GM12878 (cell line): Measurements from ENCODE around the gene CD2AP. TPM values are rescaled to one million over a fixed set of nuclear protein-coding genes. Genes with fewer than 3 reads are reported as not detected.
A peak's percentile ranks its signal among the peaks of the same experiment; 100 is the strongest.

Experiments
- ATAC-seq: fragments of 200-7000 bp; cut with Tn5 transposase; 3 replicates; pipeline ENCODE4 v1.9.1; 2020; ENCODE audit warnings: mild to moderate bottlenecking, moderate library complexity
- BruUV-seq: library from RNA; stranded (reverse); fragments of 400-500 nt; replicated peaks from 2 replicates; lab custom pipeline; 2021; lab: Mats Ljungman, UMichigan
- CTCF ChIA-PET: fragments of 300-600 bp; sonication (Branson Sonifier 250); formaldehyde crosslinking; extraction: SDS; loops from one replicate; lab custom pipeline; 2021; ENCODE audit warnings: inconsistent platforms; lab: Yijun Ruan, JAX
- POLR2A ChIA-PET: fragments of 350-600 bp; formaldehyde crosslinking; extraction: SDS; loops from one replicate; lab custom pipeline; 2021; ENCODE audit warnings: inconsistent platforms; lab: Charles Lee
- RAD21 ChIA-PET: fragments of 300-600 bp; sonication (Branson Sonifier 250); formaldehyde crosslinking; loops from one replicate; lab custom pipeline; 2023; ENCODE audit warnings: antibody characterized with exemption; ENCODE audit not compliant: unreplicated experiment; lab: Charles Lee
- SMC1A ChIA-PET: fragments of 300-600 bp; sonication (Branson Sonifier 250); formaldehyde crosslinking; loops from one replicate; lab custom pipeline; 2023; ENCODE audit not compliant: unreplicated experiment, uncharacterized antibody; lab: Charles Lee
- DNase-seq: peaks from one replicate; pipeline ENCODE4 v3.0.0-alpha.2; 2011; ENCODE audit warnings: low read depth, low spot score
- FAIRE-seq: peaks from 3 replicates; lab custom pipeline; 2011; peaks lifted over from hg19 to GRCh38; lab: Jason Lieb, UNC
- H2AFZ ChIP-seq: 2 replicates; pipeline ENCODE4 v1.6.0; 2011; ENCODE audit warnings: low read depth, low read length, control low read depth; ENCODE audit not compliant: control insufficient read depth
- H3K27ac ChIP-seq: 2 replicates; pipeline ENCODE4 v1.5.1; 2011; ENCODE audit warnings: control low read depth; ENCODE audit not compliant: control insufficient read depth, insufficient read depth
- H3K27me3 ChIP-seq, 2 experiments: replicated peaks in 1 of 2; 2 replicates each; pipeline versions ENCODE4 v1.6.0 to v1.6.1; 2011; ENCODE audit warnings: low read length in 1 of 2; ENCODE audit not compliant: control insufficient read depth in 2 of 2, insufficient read depth in 2 of 2
- H3K36me3 ChIP-seq, 2 experiments: 2 replicates each; pipeline ENCODE4 v1.5.1; 2011; ENCODE audit warnings: low read length in 1 of 2; ENCODE audit not compliant: control insufficient read depth in 2 of 2, insufficient read depth in 2 of 2
- H3K4me1 ChIP-seq: 2 replicates; pipeline ENCODE4 v1.6.1; 2011; ENCODE audit warnings: mild to moderate bottlenecking, low read length, moderate library complexity, mixed read lengths; ENCODE audit not compliant: control insufficient read depth, insufficient read depth
- H3K4me2 ChIP-seq: 2 replicates; pipeline ENCODE4 v1.6.0; 2011; ENCODE audit warnings: control low read depth; ENCODE audit not compliant: control insufficient read depth, insufficient read depth
- H3K4me3 ChIP-seq: fragments of 200-600 bp; sonication (generic); 2 replicates; pipeline ENCODE4 v1.5.1; 2016
- H3K79me2 ChIP-seq: 2 replicates; pipeline ENCODE4 v1.6.0; 2011; ENCODE audit warnings: low read length; ENCODE audit not compliant: control insufficient read depth, insufficient read depth
- H3K9ac ChIP-seq: 2 replicates; pipeline ENCODE4 v1.8.0; 2011; ENCODE audit warnings: low read length, control low read depth, mixed read lengths; ENCODE audit not compliant: control insufficient read depth, insufficient read depth
- H3K9me3 ChIP-seq: replicated peaks from 3 replicates; pipeline ENCODE4 v1.5.1; 2011; ENCODE audit warnings: mild to moderate bottlenecking, low read length; ENCODE audit not compliant: control insufficient read depth, insufficient read depth
- H4K20me1 ChIP-seq: 2 replicates; pipeline ENCODE4 v1.6.0; 2011; ENCODE audit not compliant: control insufficient read depth, insufficient read depth
- ATF7 ChIP-seq: fragments of 450-650 bp; IDR thresholded peaks from 2 replicates; pipeline ENCODE4 v1.6.1; 2016; ENCODE audit warnings: low read depth, mild to moderate bottlenecking
- BACH1 ChIP-seq: fragments of 450-650 bp; IDR thresholded peaks from 2 replicates; pipeline ENCODE4 v1.6.1; 2017; ENCODE audit warnings: mild to moderate bottlenecking, borderline replicate concordance
- BRCA1 ChIP-seq: IDR thresholded peaks from 2 replicates; pipeline ENCODE4 v1.6.1; 2011; ENCODE audit warnings: low read depth, low read length, improper control_type of control experiment
- FOS ChIP-seq: IDR thresholded peaks from 3 replicates; pipeline ENCODE4 v1.6.1; 2011; ENCODE audit warnings: borderline replicate concordance; ENCODE audit not compliant: insufficient read length; ENCODE audit errors: extremely low read depth
- FOXM1 ChIP-seq: IDR thresholded peaks from 2 replicates; pipeline ENCODE4 v1.6.1; 2012; ENCODE audit warnings: low read depth, mild to moderate bottlenecking, inconsistent platforms, low read length, moderate library complexity
- MEF2A ChIP-seq: IDR thresholded peaks from 2 replicates; pipeline ENCODE4 v1.6.1; 2011; ENCODE audit warnings: low read depth, mild to moderate bottlenecking, low read length, moderate library complexity; ENCODE audit not compliant: insufficient read depth
- MEF2B ChIP-seq: fragments of 450-650 bp; IDR thresholded peaks from 2 replicates; pipeline ENCODE4 v1.6.1; 2018; ENCODE audit warnings: mild to moderate bottlenecking, moderate library complexity; ENCODE audit not compliant: partially characterized antibody, poor library complexity, severe bottlenecking
- RUNX3 ChIP-seq: IDR thresholded peaks from 2 replicates; pipeline ENCODE4 v1.6.1; 2012; ENCODE audit warnings: low read length, inconsistent platforms
- STAT1 ChIP-seq: fragments of 450-650 bp; conservative IDR thresholded peaks from 2 replicates; pipeline ENCODE4 v1.6.1; 2014; ENCODE audit warnings: antibody characterized with exemption, mild to moderate bottlenecking
- ZNF207 ChIP-seq: fragments of 450-650 bp; IDR thresholded peaks from 2 replicates; pipeline ENCODE4 v1.6.1; 2014; ENCODE audit warnings: antibody characterized with exemption, mild to moderate bottlenecking, borderline replicate concordance
- ZNF622 ChIP-seq: fragments of 450-650 bp; IDR thresholded peaks from 2 replicates; pipeline ENCODE4 v1.6.1; 2017; ENCODE audit warnings: mild to moderate bottlenecking, inconsistent platforms
- WGBS: methylation state at CpG from one replicate; pipeline ENCODE4 v1.1.6; 2016; ENCODE audit warnings: low lambda C conversion rate; ENCODE audit not compliant: insufficient replicate concordance, insufficient coverage; ENCODE audit errors: missing lambda C conversion rate; 5-methylcytosine and 5-hydroxymethylcytosine counted together
- in situ Hi-C: fragments of 300-500 bp; cut with MboI; formaldehyde crosslinking; loops from 9 replicates; pipeline ENCODE4 v1.14.3; 2018; ENCODE audit warnings: mixed read lengths
- intact Hi-C: fragments of 100-400 bp; cut with micrococcal nuclease; formaldehyde crosslinking; loops from one replicate; pipeline ENCODE4 v1.14.2; 2022; ENCODE audit not compliant: unreplicated experiment
- polyA plus RNA-seq, 11 experiments: library from polyadenylated mRNA; depleted of rRNA in 4 of 11; unstranded in 6 of 11; stranded (reverse) in 5 of 11; fragments of >200 nt; fragmentation: Nextera tagmentation in 4 of 11; fragmentation: Illumina TruSeq in 1 of 11; extraction: Ambion mirVana in 4 of 11; extraction: Trizol in 1 of 11; gene quantifications; 1 replicate in 1 of 11; 2 replicates in 10 of 11; pipeline versions ENCODE4 v1.2.1 to v1.2.3, GENCODE V29; 2011 to 2016; ENCODE audit warnings: inconsistent platforms in 2 of 11, missing spikeins in 2 of 11, low read depth in 1 of 11
- total RNA-seq, 4 experiments: library from RNA; depleted of rRNA in 3 of 4; stranded (reverse); fragments of >200 nt in 3 of 4; fragmentation: Illumina TruSeq in 1 of 4; extraction: Trizol in 1 of 4; gene quantifications; 2 replicates each; pipeline versions ENCODE4 v1.2.1 to v1.2.3, GENCODE V29; 2013 to 2021
- TF ChIP-seq, protein P1 (sequence below): fragments of 450-650 bp; formaldehyde crosslinking; IDR thresholded peaks from 2 replicates; pipeline ENCODE4 v1.4.0; 2022; ENCODE audit warnings: mild to moderate bottlenecking, moderate library complexity

The CD2AP gene
- total and polyA plus RNA-seq, 10 of the 15 experiments (the other 5 are each of a cell fraction or from before 2014, with no cell fraction given) = 5.4 to 46.6 (median 20.9) TPM

DNA sequence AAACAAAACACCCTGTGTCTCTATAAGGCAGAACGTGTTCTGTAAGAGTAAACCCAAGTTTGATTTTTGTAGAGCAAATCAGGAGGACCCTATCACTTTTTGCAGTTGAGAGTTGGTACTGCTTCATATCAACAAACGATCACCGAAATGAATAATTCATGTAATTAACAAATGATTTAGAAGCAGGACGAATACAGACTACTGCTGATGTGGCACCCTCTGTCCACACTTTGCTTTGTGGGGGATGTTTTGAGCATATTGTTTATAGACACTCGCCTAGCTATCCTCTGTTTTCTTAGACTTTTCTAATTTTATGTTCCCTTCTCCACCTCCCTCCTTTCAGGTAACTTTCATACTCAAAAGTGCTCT, 1.5 kb downstream of the CD2AP start:
- peak overlapping the region; percentile 98 for H3K4me3 ChIP-seq
- no TSS peak for BruUV-seq
- ChIA-PET POLR2A (interaction anchor here (0.8 to 4.7 kb wide), 10 partner anchors 12 to 94 kb away, joined by 3 to 21 read pairs (median 4); no protein-coding TSS in a partner anchor), RAD21 (interaction anchor here (1.0 to 4.7 kb wide), 8 partner anchors 9 to 152 kb away, joined by 5 to 58 read pairs (median 9); no protein-coding TSS in a partner anchor), CTCF (interaction anchor here (1.0 to 1.6 kb wide), 7 partner anchors 12 to 152 kb away, joined by 3 to 4 read pairs (median 3); no protein-coding TSS in a partner anchor)
- DNase-seq = no peak
- peak overlapping the region; percentile 92 for H3K27ac ChIP-seq
- peaks cover 59% of the 10 kb centered on the region for H3K79me2 ChIP-seq
- in situ Hi-C loops = no loop called here
- no peak overlapping the region for H2AFZ ChIP-seq
- H3K36me3 ChIP-seq = no peaks in the 10 kb centered on the region
- 0% methylated on average over 5 of the region's 5 CpGs for whole genome bisulfite sequencing
- peaks cover 6% of the 10 kb centered on the region for H3K4me1 ChIP-seq
- peak overlapping the region; percentile 90 for H3K4me2 ChIP-seq
- H3K27me3 ChIP-seq = no peaks in the 10 kb centered on the region
- no peaks in the 10 kb centered on the region for H4K20me1 ChIP-seq
- intact Hi-C loops = loop anchor here (2.0 kb wide), 1 partner anchor 40 kb away; no protein-coding TSS in a partner anchor
- H3K9ac ChIP-seq = peak overlapping the region; percentile 95
- TF ChIP-seq ZNF622 (no peak), ATF7 (no peak), RUNX3 (no peak), ZNF207 (no peak), FOXM1 (no peak)
- TF ChIP-seq, all 136 proteins: peak for 0
- SMC1A ChIA-PET = interaction anchor here (0.6 to 4.1 kb wide), 19 partner anchors 8 to 254 kb away, joined by 3 to 47 read pairs (median 3); no protein-coding TSS in a partner anchor
- peak; percentile 13 for FAIRE-seq
- no peaks in the 10 kb centered on the region for H3K9me3 ChIP-seq
- ATAC-seq = no peak; the same call in 2 of the 3 replicates

DNA sequence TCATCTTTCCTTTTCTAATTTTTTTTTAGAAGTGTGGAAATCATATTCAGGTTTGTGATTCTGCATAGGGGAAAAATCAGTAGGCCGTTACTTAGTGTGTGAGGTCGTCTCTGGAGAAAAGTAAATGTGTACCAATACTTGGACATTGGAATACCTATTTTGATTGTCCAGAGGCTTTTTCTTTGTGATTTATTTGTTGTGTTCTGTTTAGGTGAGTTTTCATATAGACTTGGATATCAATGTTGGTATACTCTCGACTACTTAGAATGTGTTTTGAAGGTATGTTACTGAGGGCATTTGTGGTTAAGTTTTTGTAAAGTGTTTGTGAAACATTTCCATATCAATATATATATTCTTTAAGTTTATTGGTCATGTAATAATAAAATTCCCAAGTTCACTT, 2.3 kb downstream of the CD2AP start:
- POLR2A ChIA-PET = interaction anchor here (0.8 to 4.7 kb wide), 4 partner anchors 12 to 93 kb away, joined by 3 to 21 read pairs (median 4); no protein-coding TSS in a partner anchor
- peaks cover 10% of the 10 kb centered on the region for H3K4me1 ChIP-seq
- DNase-seq (no peak), FAIRE-seq (no peak), ATAC-seq (no peak)
- H3K4me2 ChIP-seq = peak overlapping the region; percentile 90
- CTCF ChIA-PET = interaction anchor here (1.0 to 1.3 kb wide), 5 partner anchors 12 to 66 kb away, joined by 3 to 4 read pairs (median 3); no protein-coding TSS in a partner anchor
- H3K9me3 ChIP-seq = no peaks in the 10 kb centered on the region
- SMC1A ChIA-PET = interaction anchor here (0.6 to 4.1 kb wide), 12 partner anchors 8 to 253 kb away, joined by 3 to 47 read pairs (median 6); no protein-coding TSS in a partner anchor
- BruUV-seq = no TSS peak
- intact Hi-C loops = loop anchor here (2.0 kb wide), 1 partner anchor 41 kb away; no protein-coding TSS in a partner anchor
- H4K20me1 ChIP-seq = no peaks in the 10 kb centered on the region
- no peaks in the 10 kb centered on the region for H3K27me3 ChIP-seq
- H3K36me3 ChIP-seq = no peaks in the 10 kb centered on the region
- in situ Hi-C loops = no loop called here
- peaks cover 67% of the 10 kb centered on the region for H3K79me2 ChIP-seq
- 82% methylated on average over 3 of the region's 3 CpGs for WGBS
- RAD21 ChIA-PET = interaction anchor here (1.0 to 4.7 kb wide), 7 partner anchors 8 to 102 kb away, joined by 5 to 58 read pairs (median 9); no protein-coding TSS in a partner anchor
- peak overlapping the region; percentile 95; the same call in 1 of the 2 replicates for H3K9ac ChIP-seq
- H3K27ac ChIP-seq = peak overlapping the region; percentile 92; the same call in 1 of the 2 replicates
- H3K4me3 ChIP-seq = peak overlapping the region; percentile 98
- H2AFZ ChIP-seq = no peak overlapping the region
- TF ChIP-seq FOS (no peak), BRCA1 (no peak), BACH1 (no peak), MEF2B (no peak), MEF2A (no peak), STAT1 (no peak)
- TF ChIP-seq, protein P1, sequence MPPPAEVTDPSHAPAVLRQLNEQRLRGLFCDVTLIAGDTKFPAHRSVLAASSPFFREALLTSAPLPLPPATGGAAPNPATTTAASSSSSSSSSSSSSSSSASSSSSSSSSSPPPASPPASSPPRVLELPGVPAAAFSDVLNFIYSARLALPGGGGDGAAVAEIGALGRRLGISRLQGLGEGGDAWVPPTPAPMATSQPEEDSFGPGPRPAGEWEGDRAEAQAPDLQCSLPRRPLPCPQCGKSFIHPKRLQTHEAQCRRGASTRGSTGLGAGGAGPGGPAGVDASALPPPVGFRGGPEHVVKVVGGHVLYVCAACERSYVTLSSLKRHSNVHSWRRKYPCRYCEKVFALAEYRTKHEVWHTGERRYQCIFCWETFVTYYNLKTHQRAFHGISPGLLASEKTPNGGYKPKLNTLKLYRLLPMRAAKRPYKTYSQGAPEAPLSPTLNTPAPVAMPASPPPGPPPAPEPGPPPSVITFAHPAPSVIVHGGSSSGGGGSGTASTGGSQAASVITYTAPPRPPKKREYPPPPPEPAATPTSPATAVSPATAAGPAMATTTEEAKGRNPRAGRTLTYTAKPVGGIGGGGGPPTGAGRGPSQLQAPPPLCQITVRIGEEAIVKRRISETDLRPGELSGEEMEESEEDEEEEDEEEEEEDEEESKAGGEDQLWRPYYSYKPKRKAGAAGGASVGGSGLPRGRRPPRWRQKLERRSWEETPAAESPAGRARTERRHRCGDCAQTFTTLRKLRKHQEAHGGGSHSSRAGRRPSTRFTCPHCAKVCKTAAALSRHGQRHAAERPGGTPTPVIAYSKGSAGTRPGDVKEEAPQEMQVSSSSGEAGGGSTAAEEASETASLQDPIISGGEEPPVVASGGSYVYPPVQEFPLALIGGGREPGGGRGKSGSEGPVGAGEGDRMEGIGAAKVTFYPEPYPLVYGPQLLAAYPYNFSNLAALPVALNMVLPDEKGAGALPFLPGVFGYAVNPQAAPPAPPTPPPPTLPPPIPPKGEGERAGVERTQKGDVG (CRISPR knock-in tag) = no peak
